ENCODE measurements around the gene NLGN1.
"Not testable (repeated sequence)": the region's sequence is repeated elsewhere in the genome, so short reads cannot be mapped to it uniquely, and the experiment has no call there.

The NLGN1 gene

DNA sequence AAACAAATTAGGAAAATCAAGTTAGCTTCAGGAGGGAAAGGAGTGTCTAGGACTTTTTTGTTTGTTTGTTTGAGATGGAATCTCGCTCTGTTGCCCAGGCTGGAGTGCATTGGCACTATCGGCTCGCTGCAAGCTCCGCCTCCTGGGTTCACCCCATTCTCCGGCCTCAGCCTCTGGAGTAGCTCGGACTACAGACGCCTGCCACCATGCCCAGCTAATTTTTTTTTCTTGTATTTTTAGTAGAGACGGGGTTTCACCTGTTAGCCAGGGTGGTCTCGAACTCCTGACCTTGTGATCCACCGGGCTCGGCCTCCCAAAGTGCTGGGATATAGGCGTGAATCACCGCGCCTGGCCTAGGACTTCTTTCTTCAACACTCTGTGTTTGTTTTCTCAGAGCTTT, 171.1 kb downstream of the NLGN1 start:
- DNase-seq, result no peak

DNA sequence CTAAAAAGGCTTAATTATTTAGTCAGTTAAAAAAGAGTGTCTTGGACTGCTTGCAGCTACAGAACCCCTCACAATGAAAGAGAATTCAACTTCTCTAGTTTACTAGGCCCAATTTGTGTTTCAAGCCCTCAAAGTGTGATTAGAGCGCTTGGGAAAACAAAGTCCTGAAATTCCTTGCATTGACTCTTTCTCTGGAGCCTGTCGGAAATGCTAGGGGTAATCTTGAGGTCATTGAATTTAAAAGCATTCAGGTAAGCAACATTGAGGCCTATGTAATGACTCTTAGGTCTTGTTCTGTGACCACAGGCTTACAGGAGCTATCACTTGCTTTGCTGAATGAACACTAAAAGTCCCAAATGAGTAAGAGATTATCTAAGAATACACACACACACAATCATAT, 186.0 kb downstream of the NLGN1 start:
- no peak for DNase-seq

DNA sequence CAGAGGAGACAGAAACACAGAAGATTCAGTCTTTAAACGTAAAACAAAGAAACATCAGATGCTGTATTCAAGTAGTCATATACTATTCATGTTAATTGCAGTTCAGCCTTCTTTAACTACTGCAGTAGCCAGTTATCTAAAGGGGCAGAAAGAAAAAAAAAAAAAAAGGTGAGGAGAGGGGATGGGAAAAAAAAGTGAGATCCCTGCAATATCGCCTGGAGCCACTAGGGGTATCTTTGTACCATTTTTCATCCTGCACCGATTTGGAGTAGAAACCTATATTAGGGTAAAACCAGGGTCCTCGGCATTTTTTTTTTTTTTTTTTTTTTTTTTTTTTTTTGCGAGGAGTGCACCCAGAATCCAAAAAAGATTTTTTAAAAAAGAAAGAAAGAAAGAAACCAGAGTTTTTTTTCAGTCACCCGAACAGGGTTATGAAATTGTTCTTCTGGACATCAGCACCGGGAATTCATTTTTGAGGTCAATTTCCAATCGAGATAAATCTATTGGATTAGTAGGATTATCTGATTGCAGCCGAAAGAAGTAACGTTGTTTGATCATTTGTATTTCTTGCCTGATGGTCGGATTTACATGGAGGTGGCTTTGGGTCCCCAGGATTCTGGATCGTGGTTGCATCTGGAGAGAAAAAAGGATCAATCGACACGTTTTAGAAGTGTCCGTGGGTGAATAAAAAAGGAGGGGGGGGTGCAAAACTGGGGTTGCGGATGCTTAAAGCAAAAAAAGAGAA, 186.7 kb downstream of the NLGN1 start:
- DNase-seq, result peak; percentile 39

DNA sequence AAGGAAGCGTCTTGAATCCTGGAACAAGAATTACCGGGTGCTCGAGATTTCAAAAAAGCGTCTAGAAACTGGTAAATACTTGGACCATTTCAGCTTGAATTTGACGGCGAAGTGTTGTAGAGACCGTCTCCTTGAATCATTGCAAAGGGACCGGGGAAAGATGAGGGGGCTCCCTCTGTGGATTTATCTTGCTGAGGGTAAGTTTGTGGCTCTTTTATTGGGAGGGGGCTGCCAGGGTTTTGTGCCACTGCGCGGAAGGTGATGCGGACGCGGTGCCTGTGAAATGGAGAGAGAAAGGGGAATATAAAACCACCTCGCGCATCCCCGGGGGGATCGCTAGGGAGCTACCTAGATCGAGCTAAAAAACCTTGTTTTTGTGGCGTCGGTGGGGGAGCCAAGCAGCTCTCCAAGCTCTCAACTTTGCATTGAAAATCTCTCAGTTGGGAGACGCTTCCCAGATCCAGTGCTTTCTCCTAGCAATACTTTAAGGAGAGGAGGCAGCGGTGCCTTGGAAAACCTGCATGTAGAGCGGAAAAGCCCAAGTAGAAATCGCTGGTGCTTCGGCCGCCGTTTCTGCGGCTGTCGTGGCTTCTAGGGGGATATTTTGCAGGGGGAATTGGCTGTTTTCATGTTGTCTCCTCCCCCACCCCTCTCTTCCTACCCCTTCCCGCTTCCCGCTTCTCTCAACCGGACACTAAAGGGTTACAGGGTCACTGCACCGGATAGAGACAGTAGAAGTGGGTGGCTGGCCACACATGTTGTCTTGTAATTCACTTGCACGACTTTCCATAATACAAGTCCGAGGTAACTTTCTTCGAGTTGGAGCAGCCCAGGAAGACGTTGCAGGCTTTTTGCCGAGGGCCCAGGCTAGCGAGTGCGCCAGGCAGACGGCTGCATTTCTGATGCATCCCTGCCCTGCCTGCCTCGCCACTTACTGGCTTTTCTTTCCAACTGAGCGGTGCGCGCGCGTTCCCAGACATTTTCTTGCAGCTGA, 187.6 kb downstream of the NLGN1 start:
- peak; percentile 82 for DNase-seq

DNA sequence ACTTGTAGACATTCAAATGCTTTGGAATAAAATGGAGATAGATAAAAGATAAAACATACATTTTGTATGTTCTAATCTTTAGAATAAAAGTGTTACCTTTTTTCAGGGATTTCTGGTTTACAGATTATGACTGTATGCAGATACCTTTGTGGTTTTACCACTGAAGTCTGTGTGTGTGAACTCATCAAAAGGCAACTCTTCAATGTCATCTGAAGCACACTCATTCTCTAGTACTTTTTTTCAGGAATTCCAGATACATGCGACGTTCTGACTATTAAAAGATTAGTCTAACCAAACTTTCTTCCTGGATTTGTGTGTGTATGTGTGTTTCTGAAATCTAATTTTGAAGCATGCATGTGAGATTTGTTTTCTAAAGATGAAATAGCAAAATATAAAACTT, 188.6 kb downstream of the NLGN1 start:
- no peak for DNase-seq

DNA sequence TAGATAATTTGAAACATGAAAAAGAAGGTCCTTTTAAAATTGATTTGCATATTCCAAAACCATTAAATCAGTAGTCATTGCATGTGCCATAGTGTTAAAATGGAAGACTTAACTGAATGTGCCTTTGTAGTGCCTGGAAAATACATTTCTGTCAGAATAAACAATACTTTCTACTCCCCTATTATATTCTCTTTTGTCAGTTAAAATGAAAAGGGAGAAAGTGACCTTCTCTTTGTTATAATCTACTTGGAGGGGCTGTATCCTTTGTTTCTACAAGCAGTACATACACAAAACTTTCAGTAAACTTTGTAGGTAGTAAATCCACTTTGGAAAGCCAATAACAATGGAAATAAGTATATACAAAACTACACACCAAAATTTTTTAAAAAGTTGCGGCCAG, 189.5 kb downstream of the NLGN1 start:
- no peak for DNase-seq

DNA sequence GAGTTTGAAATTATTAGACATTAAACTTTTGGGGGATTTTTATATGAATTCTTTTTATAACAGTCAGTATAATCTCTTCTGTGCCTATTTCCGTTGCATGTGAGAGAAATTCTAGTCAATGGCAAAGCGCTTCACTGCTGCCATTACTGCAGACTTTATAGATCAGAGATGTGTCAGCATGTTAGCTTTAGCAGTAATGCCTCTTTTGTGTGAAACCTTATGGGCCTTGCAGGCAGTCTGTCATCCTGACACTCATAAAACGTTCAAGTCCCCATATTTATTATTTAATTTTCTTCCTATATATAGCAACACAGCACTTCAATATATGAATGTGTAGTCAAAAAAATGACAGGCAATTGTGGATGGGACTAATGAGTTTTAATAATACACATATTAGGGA, 191.0 kb downstream of the NLGN1 start:
- DNase-seq, result no peak

DNA sequence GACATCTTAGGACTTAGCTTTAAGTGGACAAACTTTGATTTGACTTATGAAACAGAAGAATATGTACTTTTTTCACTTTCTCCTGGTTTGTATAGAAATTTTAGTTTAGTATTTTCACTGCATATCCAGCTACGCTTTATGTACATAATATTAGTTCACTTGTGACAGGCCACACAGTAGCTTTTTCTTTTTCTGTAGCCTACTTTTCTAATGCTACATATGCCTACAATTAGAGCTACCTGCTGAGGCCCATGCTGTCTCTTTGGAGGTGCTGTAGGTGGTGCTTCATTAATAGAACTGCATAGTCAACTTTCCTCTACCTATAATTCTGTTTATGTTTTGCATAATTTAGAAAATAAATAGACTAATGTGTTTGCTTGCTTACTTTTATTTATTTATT, 191.6 kb downstream of the NLGN1 start:
- DNase-seq, result no peak

DNA sequence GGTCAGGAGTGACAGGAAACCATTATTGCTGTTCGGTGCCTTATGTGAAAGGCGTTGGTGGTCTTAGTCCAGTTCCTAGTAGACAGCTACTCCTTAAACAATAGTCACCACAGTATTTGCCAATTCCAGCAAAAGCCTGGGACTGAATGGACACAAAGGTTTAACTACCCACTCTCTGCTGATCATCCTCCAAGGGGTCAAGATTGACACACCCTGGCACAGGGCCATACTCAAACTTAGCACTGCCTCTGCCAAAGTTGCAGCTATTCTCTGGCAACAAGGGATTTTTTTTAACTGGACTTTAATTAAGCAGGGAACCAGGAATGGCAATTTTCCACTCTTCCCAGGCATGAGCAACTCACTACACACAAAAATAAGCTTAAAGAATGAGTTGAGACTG, 193.9 kb downstream of the NLGN1 start:
- no peak for DNase-seq

DNA sequence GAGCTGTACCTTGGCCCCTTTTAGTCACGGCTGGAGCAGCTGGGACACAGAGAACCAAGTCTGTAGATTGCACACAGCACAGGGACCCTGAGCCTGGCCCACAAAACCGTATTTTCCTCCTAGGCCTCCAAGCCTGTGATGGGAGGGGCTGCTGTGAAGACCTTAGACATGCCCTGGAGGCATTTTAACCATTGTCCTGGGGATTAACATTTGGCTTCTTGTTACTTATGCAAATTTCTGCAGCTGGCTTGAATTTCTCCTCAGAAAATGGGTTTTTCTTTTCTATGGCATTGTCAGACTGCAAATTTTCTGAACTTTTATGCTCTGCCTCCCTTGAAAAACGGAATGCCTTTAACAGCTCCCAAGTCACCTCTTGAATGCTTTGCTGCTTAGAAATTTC, 197.3 kb downstream of the NLGN1 start:
- not testable (repeated sequence) for DNase-seq

DNA sequence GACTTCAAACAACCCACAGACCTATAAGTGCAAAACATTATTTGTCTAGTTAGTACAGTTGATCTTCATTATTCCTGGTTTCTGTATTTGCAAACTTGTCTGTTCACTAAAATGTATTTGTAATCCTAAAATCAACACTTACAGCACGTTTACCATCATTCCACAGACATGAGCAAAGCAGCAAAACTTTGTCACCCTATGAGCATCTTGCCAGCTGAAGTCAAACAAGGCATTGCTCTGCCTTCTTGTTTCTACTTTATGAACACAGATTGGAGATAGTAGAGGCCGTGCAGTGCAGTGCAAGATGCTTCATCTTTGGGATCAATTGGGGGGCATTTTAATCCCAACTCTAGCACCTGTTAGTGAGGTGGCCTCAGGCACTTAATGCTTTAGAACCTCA, 202.1 kb downstream of the NLGN1 start:
- DNase-seq, result no peak

DNA sequence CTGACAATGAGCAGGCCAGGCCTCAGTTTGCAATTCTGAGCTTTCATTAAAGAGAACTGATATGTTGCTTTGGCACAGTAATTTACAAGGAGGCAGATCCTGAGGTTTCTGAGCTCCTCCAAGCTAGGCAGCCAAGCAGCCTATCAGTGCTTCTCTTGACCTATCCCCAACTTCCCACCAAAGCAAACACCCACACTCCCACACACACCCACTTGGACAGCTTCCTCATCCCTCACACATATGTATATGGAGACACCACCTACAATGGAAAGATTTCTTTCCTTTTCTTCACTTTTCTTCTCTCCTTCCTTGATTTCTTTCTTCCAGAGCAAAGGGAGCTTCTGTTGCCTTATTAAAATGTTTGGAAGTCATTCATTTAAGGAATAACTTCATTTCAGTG, 217.0 kb downstream of the NLGN1 start:
- no peak for DNase-seq

DNA sequence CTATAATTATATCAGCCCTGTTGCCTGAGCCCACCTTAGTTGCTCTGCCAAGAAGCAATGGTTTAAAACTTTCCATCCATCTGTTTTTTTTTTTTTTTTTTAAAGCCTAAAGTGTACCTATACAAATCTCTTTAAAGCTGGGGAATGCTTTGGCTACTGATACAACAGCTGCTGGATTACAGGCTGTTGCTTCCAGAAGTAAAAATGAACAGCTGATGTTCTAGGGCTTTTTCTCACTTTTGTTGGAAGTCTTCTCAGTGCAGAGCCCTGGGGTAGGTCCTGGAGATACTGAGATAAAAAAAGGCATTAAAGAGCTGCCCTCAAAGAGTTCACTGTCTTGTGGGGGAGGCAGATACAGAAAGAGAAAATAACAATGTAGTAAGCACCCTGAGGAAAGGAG, 218.1 kb downstream of the NLGN1 start:
- DNase-seq, result no peak

DNA sequence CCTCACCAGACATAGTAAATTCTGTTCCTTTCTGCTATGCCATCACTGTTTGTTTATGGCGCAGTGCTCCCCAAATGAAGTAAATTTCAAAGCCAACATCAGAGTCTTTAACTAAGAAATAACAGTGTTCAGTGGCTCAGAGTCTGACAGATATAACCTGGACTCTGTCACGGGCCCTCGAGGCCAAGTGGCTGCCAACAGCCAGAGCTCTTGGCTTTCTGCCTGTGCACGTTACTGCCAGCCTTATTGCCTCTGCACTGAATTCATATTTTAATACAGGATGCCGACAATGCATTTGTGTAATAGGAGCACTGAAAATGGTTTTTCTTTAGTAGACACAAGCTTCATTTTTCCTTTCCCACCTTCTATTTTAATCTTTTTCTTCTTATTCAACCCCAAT, 219.9 kb downstream of the NLGN1 start:
- DNase-seq, result no peak

DNA sequence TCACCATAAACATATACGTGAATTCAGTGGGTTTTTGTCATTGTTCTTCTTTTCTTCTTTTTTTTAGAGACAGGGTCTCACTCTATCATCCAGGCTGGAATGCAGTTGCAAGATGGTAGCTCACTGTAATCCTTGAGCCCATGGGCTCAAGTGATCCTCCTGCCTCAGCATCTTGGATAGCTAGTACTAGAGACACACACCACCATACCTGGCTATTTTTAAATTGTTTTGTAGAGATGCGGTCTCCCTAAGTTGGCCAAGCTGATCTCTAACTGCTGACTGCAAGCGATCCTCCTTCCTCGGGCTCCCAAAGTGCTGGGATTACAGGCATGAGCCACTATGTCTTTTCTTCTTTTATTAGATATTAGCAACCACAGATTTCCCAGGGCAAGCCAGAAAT, 220.6 kb downstream of the NLGN1 start:
- DNase-seq, result no peak

DNA sequence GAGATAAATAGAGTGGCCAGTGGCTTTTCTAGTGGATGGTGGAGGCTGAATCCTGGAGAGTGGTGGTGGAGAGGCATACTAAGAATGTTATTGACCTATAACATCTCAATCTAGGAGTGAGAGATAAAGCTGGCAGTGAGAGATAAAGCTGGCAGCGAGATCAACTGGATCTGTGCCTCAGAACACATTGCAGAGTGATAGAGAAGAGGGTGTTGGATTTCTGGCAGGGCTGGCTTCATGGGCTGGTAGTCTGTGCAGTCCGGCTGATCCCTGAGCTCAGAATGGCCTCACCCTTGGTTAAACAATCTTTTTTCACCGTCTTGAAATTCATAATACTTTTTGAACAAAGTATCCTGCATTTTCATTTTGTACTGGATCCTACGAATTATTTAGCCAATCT, 221.2 kb downstream of the NLGN1 start:
- DNase-seq, result no peak

DNA sequence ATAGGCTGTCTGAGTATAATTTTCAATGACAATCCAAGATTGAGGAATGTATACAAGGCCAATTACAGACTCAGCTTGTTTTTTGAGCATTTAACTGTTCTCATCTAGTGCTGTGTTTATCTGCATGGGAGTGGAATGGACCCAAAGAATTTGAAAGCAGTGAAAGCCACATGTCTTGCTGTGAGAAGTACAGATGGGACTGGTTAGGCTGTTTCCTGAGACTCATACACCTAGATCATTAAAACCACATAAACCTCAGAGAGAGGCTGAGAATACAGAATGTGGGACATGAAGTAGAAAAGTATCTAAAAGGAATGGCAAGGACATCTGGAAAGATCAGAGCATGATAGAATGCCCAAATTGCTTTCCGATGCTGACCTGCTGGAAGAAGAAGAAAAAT, 224.6 kb downstream of the NLGN1 start:
- DNase-seq, result no peak

DNA sequence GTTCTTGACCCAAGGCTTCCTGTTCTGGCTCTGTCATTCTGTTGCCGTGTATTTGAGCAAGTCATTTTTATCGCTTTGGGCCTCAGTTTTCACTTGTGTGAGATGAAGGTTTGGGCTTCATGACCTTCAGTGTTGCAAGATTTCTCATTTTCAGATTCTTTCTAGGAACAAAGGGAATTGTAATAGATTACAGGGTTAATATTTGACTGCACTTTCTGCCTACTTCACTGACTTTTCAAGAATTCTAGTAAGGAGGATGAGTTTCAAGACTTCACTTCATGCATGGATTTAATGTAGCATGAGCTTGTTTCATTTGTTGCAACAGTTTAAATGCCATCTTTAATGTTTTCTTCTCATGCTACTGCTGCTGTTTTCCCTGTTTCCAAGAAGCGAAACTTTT, 226.5 kb downstream of the NLGN1 start:
- no peak for DNase-seq

DNA sequence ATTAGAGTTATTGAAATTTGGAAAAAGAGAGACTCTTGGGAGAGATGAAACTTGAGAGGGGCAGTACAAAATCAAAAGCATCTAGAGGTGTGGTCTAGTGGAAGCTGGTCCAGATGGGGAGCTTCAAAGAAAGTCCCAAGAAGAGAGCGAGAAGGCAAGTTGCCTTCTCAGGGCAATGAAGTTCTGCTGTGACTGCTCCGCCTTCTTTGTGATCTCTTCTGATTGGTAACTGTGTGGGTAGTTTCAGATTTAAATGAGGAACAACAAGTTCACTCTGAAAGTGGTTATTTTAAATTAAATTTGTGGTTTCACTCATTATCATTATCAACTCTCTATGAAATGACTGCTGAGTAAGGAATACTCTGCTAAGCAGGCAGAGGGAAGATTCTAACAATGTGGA, 233.3 kb downstream of the NLGN1 start:
- DNase-seq, result no peak

DNA sequence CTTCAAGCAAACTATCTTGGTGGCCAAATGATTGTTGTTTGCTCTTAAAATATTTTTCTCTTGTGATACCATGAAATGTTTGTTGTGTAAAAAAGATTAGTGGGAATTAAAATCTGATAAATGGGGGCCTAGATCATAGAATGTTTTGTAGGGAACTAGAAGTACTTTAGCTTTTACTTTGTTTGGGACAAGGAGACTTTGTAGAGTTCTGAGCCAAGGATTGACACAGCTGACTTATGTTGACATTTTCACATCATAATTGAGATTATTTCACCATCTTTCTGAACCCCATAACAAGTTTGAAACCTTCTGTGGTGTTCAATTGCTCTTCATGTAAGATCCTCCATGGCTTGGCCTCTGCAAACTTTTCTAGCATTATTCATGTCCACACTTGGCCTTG, 235.4 kb downstream of the NLGN1 start:
- no peak for DNase-seq

DNA sequence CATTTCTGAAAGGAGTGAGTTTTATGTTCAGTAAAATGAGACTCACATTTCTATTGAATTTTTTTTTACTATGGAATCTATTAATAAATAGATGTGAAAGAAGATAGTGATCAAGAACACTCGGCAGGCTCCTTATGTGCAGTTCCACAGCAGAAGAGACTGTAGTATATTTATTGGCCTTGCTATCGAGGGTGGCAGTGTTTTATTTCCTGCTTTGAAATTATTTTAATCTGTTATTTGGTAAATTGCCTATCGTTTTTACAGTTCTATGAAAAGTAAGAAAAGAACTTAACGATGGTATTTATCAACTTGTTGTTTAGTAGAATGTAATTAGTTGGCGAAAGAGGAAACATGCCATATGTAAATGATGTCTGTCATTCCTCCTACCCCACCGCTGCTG, 238.3 kb downstream of the NLGN1 start:
- no peak for DNase-seq

DNA sequence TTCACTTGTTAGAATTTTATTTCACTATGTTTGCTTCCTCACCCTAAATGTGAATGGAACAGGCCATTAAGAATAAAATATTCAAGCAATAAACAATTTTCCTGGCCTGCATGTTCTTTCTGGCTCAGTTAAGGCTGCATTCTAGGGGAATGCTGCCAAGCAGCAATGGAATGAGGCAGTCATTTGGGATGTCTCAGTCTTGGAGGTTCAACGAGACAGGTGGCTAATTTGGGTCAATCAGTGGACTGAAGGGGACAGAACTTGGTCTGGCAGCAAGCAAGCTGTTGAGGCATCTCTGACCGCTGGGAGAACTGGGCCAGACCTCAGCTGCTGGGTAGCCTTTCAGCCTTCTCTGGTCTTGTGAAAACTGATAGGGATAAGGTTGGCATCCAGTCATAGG, 241.6 kb downstream of the NLGN1 start:
- DNase-seq, result no peak

DNA sequence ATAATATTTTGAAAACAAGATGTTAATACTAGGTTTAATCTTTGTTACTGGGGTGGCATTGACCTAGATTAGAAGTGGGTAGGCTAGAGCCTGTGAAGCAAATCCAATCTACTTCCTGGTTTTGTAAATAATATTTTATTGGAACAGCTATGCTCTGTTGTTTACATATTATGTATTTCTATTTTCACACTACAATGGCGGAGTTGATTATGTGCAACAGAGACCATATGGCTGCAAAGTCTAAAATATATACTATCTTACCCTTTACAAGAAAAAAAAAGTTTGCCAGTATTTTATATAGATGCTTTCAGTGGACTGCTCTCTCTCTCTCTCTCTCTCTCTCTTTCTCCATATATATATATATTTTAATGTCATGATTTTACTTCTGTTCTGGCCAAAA, 244.2 kb downstream of the NLGN1 start:
- no peak for DNase-seq

All from NCI-H748 treated with DMSO at 0.1 percent for 48 hours (cell line).